ENCODE results near the gene KIT.

KIT gene

GRCh38 chr4:54707406-54707805 is 49.6 kb downstream of the KIT start:
- no peak for DNase-seq (ENCODE audit: low read depth)

- no peak for DNase-seq (ENCODE audit: low read depth)
Observed at GRCh38 chr4:54708339-54709279, 50.9 kb downstream of the KIT start.

GRCh38 chr4:54709400-54709799 is 51.6 kb downstream of the KIT start:
- DNase-seq (ENCODE audit: low read depth) = no peak

GRCh38 chr4:54712206-54712605 is 54.4 kb downstream of the KIT start:
- DNase-seq (ENCODE audit: low read depth) = no peak

- no peak for DNase-seq (ENCODE audit: low read depth)
Observed at GRCh38 chr4:54714631-54715030, 56.9 kb downstream of the KIT start.

- no peak for DNase-seq (ENCODE audit: low read depth)
Observed at GRCh38 chr4:54716478-54717065, 58.8 kb downstream of the KIT start.

- DNase-seq (ENCODE audit: low read depth) = no peak
Observed at GRCh38 chr4:54717694-54718093, 59.9 kb downstream of the KIT start.

GRCh38 chr4:54719378-54719777 is 61.6 kb downstream of the KIT start:
- no peak for DNase-seq (ENCODE audit: low read depth)

- DNase-seq (ENCODE audit: low read depth) = no peak
Observed at GRCh38 chr4:54723220-54723619, 65.5 kb downstream of the KIT start.

GRCh38 chr4:54723820-54724219 is 66.1 kb downstream of the KIT start:
- DNase-seq (ENCODE audit: low read depth) = no peak

GRCh38 chr4:54726907-54727306 is 69.2 kb downstream of the KIT start:
- DNase-seq (ENCODE audit: low read depth) = no peak

GRCh38 chr4:54727346-54727745 is 69.6 kb downstream of the KIT start:
- DNase-seq (ENCODE audit: low read depth) = no peak

- no peak for DNase-seq (ENCODE audit: low read depth)
Observed at GRCh38 chr4:54728368-54728767, 70.6 kb downstream of the KIT start.

GRCh38 chr4:54729256-54729655 is 71.5 kb downstream of the KIT start:
- no peak for DNase-seq (ENCODE audit: low read depth)

GRCh38 chr4:54730581-54730980 is 72.8 kb downstream of the KIT start:
- DNase-seq (ENCODE audit: low read depth) = no peak

- no peak for DNase-seq (ENCODE audit: low read depth)
Observed at GRCh38 chr4:54731552-54731951, 73.8 kb downstream of the KIT start.

- no peak for DNase-seq (ENCODE audit: low read depth)
Observed at GRCh38 chr4:54731976-54732375, 74.2 kb downstream of the KIT start.

- no peak for DNase-seq (ENCODE audit: low read depth)
Observed at GRCh38 chr4:54737421-54737820, 79.7 kb downstream of the KIT start.

- no peak for DNase-seq (ENCODE audit: low read depth)
Observed at GRCh38 chr4:54741202-54741601, 83.4 kb downstream of the KIT start.

- no peak for DNase-seq (ENCODE audit: low read depth)
Observed at GRCh38 chr4:54742636-54743399, 85.1 kb downstream of the KIT start.

- DNase-seq (ENCODE audit: low read depth) = no peak
Observed at GRCh38 chr4:54743562-54743961, 85.8 kb downstream of the KIT start.

- DNase-seq (ENCODE audit: low read depth) = no peak
Observed at GRCh38 chr4:54744487-54744886, 86.7 kb downstream of the KIT start.

Measured in activated gamma-delta T cell treated with anti-CD3 and anti-CD28 coated beads, Interleukin-2, amount 50 U/mL, for 16 hours (primary cell).